Brain microvascular endothelial cell (primary cell): ENCODE data around the gene SESN3.

Experiments
- DNase-seq: peaks from one replicate; pipeline ENCODE4 v3.0.0-alpha.2; 2020
- H3K27ac ChIP-seq: fragments of 250-450 bp; sonication (Bioruptor Pico); 2 replicates; pipeline ENCODE4 v1.5.1; 2020; ENCODE audit warnings: mild to moderate bottlenecking, moderate library complexity
- H3K27me3 ChIP-seq: fragments of 250-450 bp; sonication (Bioruptor Pico); replicated peaks from 2 replicates; pipeline ENCODE4 v1.5.1; 2020; ENCODE audit warnings: mild to moderate bottlenecking
- H3K36me3 ChIP-seq: fragments of 250-450 bp; sonication (Bioruptor Pico); replicated peaks from 2 replicates; pipeline ENCODE4 v1.5.1; 2020; ENCODE audit warnings: mild to moderate bottlenecking
- H3K4me3 ChIP-seq: 2 replicates; pipeline ENCODE4 v1.5.1; 2011; ENCODE audit warnings: low read depth, mild to moderate bottlenecking, control low read depth, low read length, moderate library complexity
- in situ Hi-C: cut with HindIII; loops from 2 replicates; pipeline ENCODE4 v1.10.0; 2017; ENCODE audit warnings: low sequenced_read_pairs, low pct_ligation_motif_present
- TF ChIP-seq, protein P1 (sequence below): IDR thresholded peaks from 2 replicates; pipeline ENCODE4 v1.5.1; 2011; ENCODE audit warnings: low read depth, mild to moderate bottlenecking, moderate library complexity, low read length, control low read depth, inconsistent platforms; ENCODE audit errors: missing control alignments

The SESN3 gene

DNA sequence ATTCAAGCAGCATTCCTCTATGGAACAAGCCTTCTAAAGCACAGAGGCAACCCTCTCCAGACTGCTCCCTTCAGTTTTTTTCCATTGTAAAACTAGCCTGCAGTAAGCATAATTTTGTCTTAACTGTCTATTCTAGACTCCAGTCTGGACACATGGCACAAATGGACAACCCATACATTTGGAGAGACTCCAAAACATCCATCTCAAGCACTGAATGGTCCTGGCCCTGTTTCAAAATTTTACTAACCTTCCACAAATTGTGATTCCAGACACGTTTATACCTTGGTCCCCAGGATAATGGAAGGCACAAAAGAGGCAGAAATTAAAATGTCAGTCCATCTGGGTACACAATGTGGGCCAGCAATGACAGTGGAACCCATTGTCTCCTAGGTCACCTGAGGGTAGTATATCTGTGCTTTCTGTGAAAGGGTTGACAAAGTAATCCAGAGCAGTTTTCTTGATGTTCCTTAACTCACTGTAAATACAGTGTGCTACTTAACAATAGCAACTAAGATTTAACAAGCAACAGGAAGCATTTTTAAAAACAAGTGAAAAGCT is 16.2 kb upstream of the SESN3 start:
- Histone ChIP-seq H3K4me3 (no peak overlapping the region), H3K27ac (no peak overlapping the region), H3K27me3 (no peaks in the 10 kb centered on the region), H3K36me3 (no peaks in the 10 kb centered on the region)
- TF ChIP-seq, protein P1, sequence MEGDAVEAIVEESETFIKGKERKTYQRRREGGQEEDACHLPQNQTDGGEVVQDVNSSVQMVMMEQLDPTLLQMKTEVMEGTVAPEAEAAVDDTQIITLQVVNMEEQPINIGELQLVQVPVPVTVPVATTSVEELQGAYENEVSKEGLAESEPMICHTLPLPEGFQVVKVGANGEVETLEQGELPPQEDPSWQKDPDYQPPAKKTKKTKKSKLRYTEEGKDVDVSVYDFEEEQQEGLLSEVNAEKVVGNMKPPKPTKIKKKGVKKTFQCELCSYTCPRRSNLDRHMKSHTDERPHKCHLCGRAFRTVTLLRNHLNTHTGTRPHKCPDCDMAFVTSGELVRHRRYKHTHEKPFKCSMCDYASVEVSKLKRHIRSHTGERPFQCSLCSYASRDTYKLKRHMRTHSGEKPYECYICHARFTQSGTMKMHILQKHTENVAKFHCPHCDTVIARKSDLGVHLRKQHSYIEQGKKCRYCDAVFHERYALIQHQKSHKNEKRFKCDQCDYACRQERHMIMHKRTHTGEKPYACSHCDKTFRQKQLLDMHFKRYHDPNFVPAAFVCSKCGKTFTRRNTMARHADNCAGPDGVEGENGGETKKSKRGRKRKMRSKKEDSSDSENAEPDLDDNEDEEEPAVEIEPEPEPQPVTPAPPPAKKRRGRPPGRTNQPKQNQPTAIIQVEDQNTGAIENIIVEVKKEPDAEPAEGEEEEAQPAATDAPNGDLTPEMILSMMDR = no peak
- in situ Hi-C loops = no loop called here
- DNase-seq = no peak

DNA sequence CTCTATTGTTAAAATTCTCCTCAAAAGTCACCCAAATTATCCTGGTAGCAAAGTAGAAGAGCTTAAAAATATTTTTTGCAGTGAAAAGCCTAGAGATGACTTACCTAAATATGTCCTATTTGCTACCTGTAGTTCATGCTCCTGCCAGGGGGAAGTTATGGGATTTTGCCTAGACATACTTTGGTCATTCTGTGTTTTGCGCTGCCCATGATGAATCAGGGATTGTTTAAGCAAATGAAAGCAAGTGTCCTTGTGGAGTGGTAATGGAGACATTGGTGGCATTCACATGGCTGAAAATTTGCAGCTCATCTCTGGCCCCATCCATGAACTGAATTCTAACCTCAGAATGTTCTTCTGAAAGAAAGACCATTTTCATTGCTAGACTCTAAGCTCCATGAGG is 14.6 kb upstream of the SESN3 start:
- Histone ChIP-seq H3K27ac (no peak overlapping the region), H3K36me3 (no peaks in the 10 kb centered on the region)
- no peak for DNase-seq

DNA sequence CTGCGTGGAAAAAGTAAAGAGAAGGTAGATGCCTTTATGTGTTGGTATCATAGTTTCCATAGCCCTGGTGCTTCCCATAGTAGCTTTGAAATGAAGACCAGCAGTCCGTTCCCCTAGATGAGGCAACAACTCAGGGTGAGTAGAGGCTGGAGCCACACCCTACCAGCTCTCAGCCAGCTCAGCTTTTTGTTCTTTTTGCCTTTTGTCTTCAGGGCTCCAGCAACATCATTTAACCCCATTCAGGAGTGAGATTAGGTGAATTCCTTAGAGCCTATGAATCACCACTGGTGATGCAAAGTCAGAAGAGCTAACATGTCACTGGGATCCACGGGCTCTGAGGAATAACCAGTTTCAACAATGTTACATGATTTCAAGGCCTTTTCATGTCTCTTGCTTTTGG is 14.0 kb upstream of the SESN3 start:
- in situ Hi-C loops = no loop called here
- Histone ChIP-seq H3K4me3 (no peak overlapping the region), H3K36me3 (no peaks in the 10 kb centered on the region), H3K27ac (no peak overlapping the region), H3K27me3 (no peaks in the 10 kb centered on the region)
- DNase-seq = peak; percentile 45
- TF ChIP-seq, protein P1 = no peak

More for the DNA sequence above, 14.6 kb upstream of the SESN3 start:
- in situ Hi-C loops = no loop called here
- TF ChIP-seq, protein P1 = no peak
- no peak overlapping the region for H3K4me3 ChIP-seq
- H3K27me3 ChIP-seq = no peaks in the 10 kb centered on the region

DNA sequence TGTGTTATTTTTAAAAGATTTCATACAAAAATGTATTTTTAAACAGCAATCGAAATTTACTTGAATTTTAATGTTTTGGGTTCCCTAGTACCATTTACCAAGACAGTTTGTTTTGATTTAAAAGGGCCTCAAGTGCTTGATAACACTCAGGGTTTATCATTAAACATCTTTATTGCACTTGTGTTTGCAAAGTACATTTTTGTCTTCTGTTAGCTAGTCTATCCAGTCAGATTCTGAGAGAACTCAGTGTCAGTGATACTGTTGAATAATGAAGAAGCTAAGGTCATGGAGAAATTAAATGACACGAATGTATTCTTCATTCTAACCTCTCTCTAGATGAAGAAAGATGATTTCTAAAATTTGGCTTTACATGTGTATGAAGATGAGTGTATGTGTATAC is 12.7 kb upstream of the SESN3 start:
- Histone ChIP-seq H3K36me3 (no peaks in the 10 kb centered on the region), H3K27me3 (no peaks in the 10 kb centered on the region), H3K4me3 (no peak overlapping the region), H3K27ac (no peak overlapping the region)
- in situ Hi-C loops = no loop called here
- no peak for DNase-seq
- TF ChIP-seq, protein P1 = no peak

DNA sequence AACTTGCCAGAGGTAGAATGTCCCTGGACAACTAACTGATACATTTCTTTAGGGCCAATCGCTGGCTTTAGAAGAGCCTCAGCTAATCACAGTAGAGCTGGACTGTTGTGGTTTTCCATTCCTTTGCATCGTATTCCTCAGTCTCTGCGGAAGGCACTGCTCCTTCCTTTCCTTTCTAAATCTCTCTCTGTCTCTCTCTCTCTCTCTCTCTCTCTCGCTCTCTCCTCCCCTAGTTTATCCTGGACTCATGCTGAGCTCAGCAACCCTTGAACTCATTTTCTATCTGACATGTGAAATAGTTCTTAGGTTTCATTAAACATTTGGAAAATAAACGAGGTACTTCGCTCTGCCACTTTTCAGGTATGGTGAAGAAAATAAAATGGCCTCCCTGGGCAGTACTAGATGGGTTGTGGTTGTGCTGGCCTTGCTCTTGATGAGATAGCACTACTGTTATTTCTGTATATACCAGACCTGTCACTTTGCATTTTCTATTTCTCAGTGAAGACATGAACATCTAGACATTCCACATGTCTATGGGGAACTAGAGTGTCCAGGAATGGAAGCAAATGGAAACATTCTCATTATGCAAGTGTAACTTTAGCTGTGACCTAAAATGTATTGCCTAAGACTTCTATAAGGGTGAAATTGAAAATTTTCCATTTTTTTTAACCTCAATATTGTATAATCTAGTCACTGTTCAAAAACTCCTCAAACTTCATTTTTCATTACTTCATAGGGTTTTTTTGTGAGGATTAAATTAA is 12.0 kb upstream of the SESN3 start:
- in situ Hi-C loops = no loop called here
- no peak for DNase-seq
- TF ChIP-seq, protein P1 = no peak
- H3K27ac ChIP-seq = no peak overlapping the region
- H3K27me3 ChIP-seq = no peaks in the 10 kb centered on the region
- H3K36me3 ChIP-seq = no peaks in the 10 kb centered on the region
- H3K4me3 ChIP-seq = no peak overlapping the region
